IPS-18a (cell line): Measurements from ENCODE around the gene DGKK.

ENCODE experiments used
- H3K27ac ChIP-seq: one replicate; pipeline ENCODE4 v1.5.1; 2013; ENCODE audit warnings: low read length
- H3K27me3 ChIP-seq: one replicate; pipeline ENCODE4 v1.6.1; 2013; ENCODE audit warnings: mild to moderate bottlenecking, low read length; ENCODE audit not compliant: control insufficient read depth, insufficient read depth
- H3K36me3 ChIP-seq: one replicate; pipeline ENCODE4 v1.6.1; 2013; ENCODE audit warnings: low read depth, low read length; ENCODE audit not compliant: control insufficient read depth
- H3K4me1 ChIP-seq: one replicate; pipeline ENCODE4 v1.6.1; 2013; ENCODE audit warnings: low read depth, low read length; ENCODE audit not compliant: control insufficient read depth
- H3K4me3 ChIP-seq: one replicate; pipeline ENCODE4 v1.5.1; 2013; ENCODE audit warnings: low read length
- H3K9ac ChIP-seq: one replicate; pipeline ENCODE4 v1.6.1; 2013; ENCODE audit warnings: mild to moderate bottlenecking, low read length, moderate library complexity
- H3K9me3 ChIP-seq: one replicate; pipeline ENCODE4 v1.6.1; 2013; ENCODE audit warnings: low read depth, low read length; ENCODE audit not compliant: control insufficient read depth

Gene DGKK

GRCh38 chrX:50456712-50457484 is 13.7 kb downstream of the DGKK start:
- H3K4me1 ChIP-seq: peaks cover 6% of the 10 kb centered on the region
- no peaks in the 10 kb centered on the region for H3K36me3 ChIP-seq

DNA sequence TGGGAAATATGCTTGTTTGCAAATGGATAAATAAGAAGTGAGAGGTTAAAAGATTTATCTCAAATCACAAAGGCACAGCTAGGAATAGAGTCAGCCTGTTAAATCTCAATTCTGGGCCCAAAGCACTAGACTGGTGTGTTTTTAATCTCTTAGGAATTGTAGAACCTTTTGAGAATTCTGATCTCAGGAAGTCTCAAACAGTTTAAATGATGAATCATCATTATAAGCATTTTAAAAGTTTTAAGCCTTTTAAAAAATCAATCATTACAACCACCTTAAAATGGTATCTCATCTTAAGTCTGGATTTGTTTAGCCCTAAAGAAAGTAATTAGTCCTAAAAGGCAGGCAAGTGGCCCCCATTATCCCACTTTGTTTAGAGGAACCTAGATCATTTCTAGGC is 17.8 kb downstream of the DGKK start:
- no peaks in the 10 kb centered on the region for H3K27me3 ChIP-seq
- H3K4me3 ChIP-seq: no peak overlapping the region
- H3K9me3 ChIP-seq: peaks cover 8% of the 10 kb centered on the region
- H3K9ac ChIP-seq: no peak overlapping the region
- no peak overlapping the region for H3K27ac ChIP-seq
- H3K4me1 ChIP-seq: no peaks in the 10 kb centered on the region
- no peaks in the 10 kb centered on the region for H3K36me3 ChIP-seq

More at GRCh38 chrX:50456712-50457484, 13.7 kb downstream of the DGKK start:
- Histone ChIP-seq H3K9me3 (peaks cover 12% of the 10 kb centered on the region), H3K9ac (no peak overlapping the region), H3K27ac (no peak overlapping the region), H3K4me3 (no peak overlapping the region), H3K27me3 (no peaks in the 10 kb centered on the region)

- H3K9ac ChIP-seq: no peak overlapping the region
- no peak overlapping the region for H3K27ac ChIP-seq
- H3K4me3 ChIP-seq: no peak overlapping the region
- H3K9me3 ChIP-seq: peaks cover 17% of the 10 kb centered on the region
- no peaks in the 10 kb centered on the region for H3K4me1 ChIP-seq
- no peaks in the 10 kb centered on the region for H3K27me3 ChIP-seq
- no peaks in the 10 kb centered on the region for H3K36me3 ChIP-seq
Observed at GRCh38 chrX:50450324-50450723, 20.3 kb downstream of the DGKK start.

DNA sequence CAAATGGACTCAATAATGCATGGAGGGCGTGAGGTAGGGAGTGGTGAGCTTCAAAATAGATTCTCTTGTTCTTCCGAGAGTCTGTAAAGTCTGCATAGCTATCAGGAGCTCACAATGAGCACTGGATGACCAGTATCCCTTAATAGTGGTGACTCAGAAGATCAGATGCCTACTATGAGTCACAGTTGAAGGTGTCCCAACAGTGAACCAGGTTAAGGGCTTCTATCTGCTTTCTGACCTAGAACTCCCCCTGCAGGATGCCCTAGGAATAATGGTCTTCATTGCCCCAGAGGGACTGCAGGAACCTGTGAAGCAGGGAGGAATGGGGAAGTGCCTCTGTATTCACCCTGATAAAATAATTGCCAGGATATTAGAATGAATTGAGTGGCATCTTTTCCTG is 22.1 kb downstream of the DGKK start:
- H3K9me3 ChIP-seq: peaks cover 17% of the 10 kb centered on the region
- no peaks in the 10 kb centered on the region for H3K27me3 ChIP-seq
- H3K4me3 ChIP-seq: no peak overlapping the region
- no peaks in the 10 kb centered on the region for H3K36me3 ChIP-seq
- no peaks in the 10 kb centered on the region for H3K4me1 ChIP-seq
- H3K27ac ChIP-seq: no peak overlapping the region
- H3K9ac ChIP-seq: no peak overlapping the region

- no peaks in the 10 kb centered on the region for H3K36me3 ChIP-seq
- H3K4me3 ChIP-seq: no peak overlapping the region
- no peaks in the 10 kb centered on the region for H3K27me3 ChIP-seq
- no peaks in the 10 kb centered on the region for H3K4me1 ChIP-seq
- H3K9me3 ChIP-seq: peaks cover 17% of the 10 kb centered on the region
- H3K27ac ChIP-seq: no peak overlapping the region
- no peak overlapping the region for H3K9ac ChIP-seq
Observed at GRCh38 chrX:50447535-50447934, 23.1 kb downstream of the DGKK start.

DNA sequence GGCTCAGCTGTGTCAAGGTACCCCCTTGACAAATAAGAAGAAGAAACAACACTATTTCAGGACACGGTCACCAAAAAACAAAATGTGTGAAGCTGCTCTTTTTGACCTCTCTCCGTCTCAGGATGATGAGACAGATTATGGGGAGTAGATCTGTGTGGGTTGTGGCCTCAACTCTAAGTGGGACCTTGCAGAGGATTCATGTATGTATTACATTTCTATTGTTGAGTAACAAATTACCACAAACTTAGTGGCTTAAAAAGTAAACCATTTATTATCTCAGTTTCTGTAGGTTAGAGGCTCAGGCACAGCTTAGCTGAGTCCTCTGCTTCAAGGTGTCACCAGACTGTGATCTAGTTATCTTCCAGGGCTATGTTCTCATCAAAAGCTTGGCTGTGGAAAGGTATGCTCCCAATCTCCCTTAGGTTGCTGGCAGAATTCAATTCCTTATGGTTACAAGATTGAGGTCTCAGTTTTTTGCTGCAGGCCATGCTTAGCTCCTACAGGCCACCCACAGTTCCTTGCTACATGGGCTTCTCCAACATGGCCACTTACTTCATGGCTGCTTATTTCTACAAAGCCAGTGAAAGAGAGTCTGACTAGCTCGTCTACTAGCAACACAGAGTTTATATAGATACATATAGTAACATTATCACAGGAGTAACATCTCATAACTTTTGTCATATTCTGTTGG is 28.1 kb downstream of the DGKK start:
- Histone ChIP-seq H3K9ac (no peak overlapping the region), H3K36me3 (no peaks in the 10 kb centered on the region), H3K4me3 (no peak overlapping the region), H3K27ac (no peak overlapping the region), H3K27me3 (no peaks in the 10 kb centered on the region), H3K4me1 (no peaks in the 10 kb centered on the region), H3K9me3 (peaks cover 8% of the 10 kb centered on the region)

DNA sequence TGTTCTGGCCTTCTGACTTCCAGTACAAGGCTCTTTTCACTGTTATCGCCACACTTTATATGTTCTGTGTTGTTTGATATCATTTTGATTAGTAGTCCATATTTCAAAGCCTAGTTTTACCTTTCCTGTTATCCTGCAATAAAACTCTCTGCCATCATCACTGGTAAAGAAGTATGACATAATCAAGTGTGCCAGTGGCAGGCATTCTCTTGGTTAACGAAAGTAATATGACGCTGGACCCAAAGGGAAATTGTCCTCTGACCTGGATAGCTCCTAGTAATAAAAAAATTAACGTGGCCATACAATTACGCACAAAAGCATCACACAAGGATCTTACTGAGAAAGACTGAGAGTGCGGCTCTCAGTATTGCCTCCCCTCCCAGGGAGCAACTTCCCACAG is 33.8 kb downstream of the DGKK start:
- H3K36me3 ChIP-seq: no peaks in the 10 kb centered on the region
- no peak overlapping the region for H3K9ac ChIP-seq
- H3K4me3 ChIP-seq: no peak overlapping the region
- H3K9me3 ChIP-seq: no peaks in the 10 kb centered on the region
- no peaks in the 10 kb centered on the region for H3K27me3 ChIP-seq
- peaks cover 4% of the 10 kb centered on the region for H3K4me1 ChIP-seq
- no peak overlapping the region for H3K27ac ChIP-seq

DNA sequence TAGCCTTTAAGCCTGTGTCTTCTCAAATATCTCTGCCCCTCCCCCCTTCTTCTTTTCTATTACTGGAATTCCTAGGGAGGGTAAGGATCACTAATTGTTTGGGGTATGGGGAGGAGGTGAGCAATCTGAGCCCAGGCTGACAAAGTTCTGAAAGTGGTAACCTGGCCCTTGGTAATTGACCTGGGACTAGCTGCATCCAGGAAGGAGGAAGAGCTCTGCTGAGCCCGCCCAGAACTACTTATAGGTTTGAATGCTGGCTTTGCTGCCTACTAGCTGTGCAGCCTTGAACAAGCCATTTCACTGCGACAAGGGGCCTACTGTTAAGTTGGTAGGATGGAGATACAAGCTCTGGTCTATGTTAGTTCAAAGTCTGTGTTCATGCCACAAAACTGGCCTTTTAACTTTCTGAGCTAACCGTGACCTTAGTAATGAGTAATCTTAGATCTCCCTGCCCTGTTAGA is 37.8 kb downstream of the DGKK start:
- Histone ChIP-seq H3K9ac (no peak overlapping the region), H3K4me1 (peaks cover 11% of the 10 kb centered on the region), H3K36me3 (no peaks in the 10 kb centered on the region), H3K27me3 (no peaks in the 10 kb centered on the region), H3K27ac (no peak overlapping the region), H3K9me3 (no peaks in the 10 kb centered on the region), H3K4me3 (no peak overlapping the region)

GRCh38 chrX:50431623-50432022 is 39.0 kb downstream of the DGKK start:
- H3K4me3 ChIP-seq: no peak overlapping the region
- H3K9me3 ChIP-seq: no peaks in the 10 kb centered on the region
- no peaks in the 10 kb centered on the region for H3K36me3 ChIP-seq
- no peaks in the 10 kb centered on the region for H3K27me3 ChIP-seq
- peaks cover 11% of the 10 kb centered on the region for H3K4me1 ChIP-seq
- no peak overlapping the region for H3K27ac ChIP-seq
- no peak overlapping the region for H3K9ac ChIP-seq

GRCh38 chrX:50430917-50431575 is 39.6 kb downstream of the DGKK start:
- Histone ChIP-seq H3K9ac (no peak overlapping the region), H3K36me3 (no peaks in the 10 kb centered on the region), H3K4me1 (peaks cover 11% of the 10 kb centered on the region), H3K4me3 (no peak overlapping the region), H3K27ac (no peak overlapping the region), H3K9me3 (no peaks in the 10 kb centered on the region), H3K27me3 (no peaks in the 10 kb centered on the region)

GRCh38 chrX:50428174-50428573 is 42.5 kb downstream of the DGKK start:
- peaks cover 11% of the 10 kb centered on the region for H3K4me1 ChIP-seq
- H3K4me3 ChIP-seq: no peak overlapping the region
- no peaks in the 10 kb centered on the region for H3K36me3 ChIP-seq
- H3K27ac ChIP-seq: no peak overlapping the region
- no peaks in the 10 kb centered on the region for H3K27me3 ChIP-seq
- H3K9ac ChIP-seq: no peak overlapping the region
- H3K9me3 ChIP-seq: no peaks in the 10 kb centered on the region
